IPS-18a (cell line): ENCODE results near the gene PPP1R13L.

ENCODE experiments used
- H3K27ac ChIP-seq: one replicate; pipeline ENCODE4 v1.5.1; 2013; ENCODE audit warnings: low read length
- H3K27me3 ChIP-seq: one replicate; pipeline ENCODE4 v1.6.1; 2013; ENCODE audit warnings: mild to moderate bottlenecking, low read length; ENCODE audit not compliant: control insufficient read depth, insufficient read depth
- H3K36me3 ChIP-seq: one replicate; pipeline ENCODE4 v1.6.1; 2013; ENCODE audit warnings: low read depth, low read length; ENCODE audit not compliant: control insufficient read depth
- H3K4me1 ChIP-seq: one replicate; pipeline ENCODE4 v1.6.1; 2013; ENCODE audit warnings: low read depth, low read length; ENCODE audit not compliant: control insufficient read depth
- H3K4me3 ChIP-seq: one replicate; pipeline ENCODE4 v1.5.1; 2013; ENCODE audit warnings: low read length
- H3K9ac ChIP-seq: one replicate; pipeline ENCODE4 v1.6.1; 2013; ENCODE audit warnings: mild to moderate bottlenecking, low read length, moderate library complexity
- H3K9me3 ChIP-seq: one replicate; pipeline ENCODE4 v1.6.1; 2013; ENCODE audit warnings: low read depth, low read length; ENCODE audit not compliant: control insufficient read depth

PPP1R13L gene

GRCh38 chr19:45333609-45334303, 71.1 kb downstream of the PPP1R13L start:
- Histone ChIP-seq H3K9me3 (no peaks in the 10 kb centered on the region), H3K36me3 (no peaks in the 10 kb centered on the region), H3K27ac (no peak overlapping the region), H3K4me3 (no peak overlapping the region), H3K27me3 (peaks cover 4% of the 10 kb centered on the region), H3K4me1 (no peaks in the 10 kb centered on the region), H3K9ac (no peak overlapping the region)

GRCh38 chr19:45331411-45331810, 73.5 kb downstream of the PPP1R13L start:
- Histone ChIP-seq H3K27me3 (no peaks in the 10 kb centered on the region), H3K4me3 (no peak overlapping the region), H3K36me3 (no peaks in the 10 kb centered on the region), H3K4me1 (no peaks in the 10 kb centered on the region), H3K9me3 (no peaks in the 10 kb centered on the region), H3K9ac (no peak overlapping the region), H3K27ac (no peak overlapping the region)
